ENCODE data around the gene FXR2.
"Not testable (repeated sequence)": the region's sequence is repeated elsewhere in the genome, so short reads cannot be mapped to it uniquely, and the experiment has no call there.

FXR2 gene

GRCh38 chr17:7627250-7628121 is 12.8 kb upstream of the FXR2 start, which contains the start of gene SAT2:
Gene SAT2 (minus strand): TSS chr17:7627821. CDS start chr17:7627635, 186 bp downstream.
- DNase-seq, result peak; percentile 66 to 93 (median 89)

DNA sequence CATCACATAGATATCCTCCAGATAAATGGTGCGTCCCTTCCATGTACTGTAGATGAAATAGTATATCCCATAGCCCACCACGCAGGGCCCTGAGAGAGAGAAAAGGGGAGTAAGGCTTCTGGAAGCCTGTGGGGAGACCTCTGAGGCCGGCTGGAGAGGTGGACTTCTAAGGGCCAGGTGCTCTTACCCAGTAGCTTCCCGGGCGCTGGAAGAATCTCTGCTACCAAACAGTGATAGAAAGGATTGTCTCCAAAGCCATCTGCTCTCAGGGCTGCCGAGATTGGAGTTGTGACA is 12.2 kb upstream of the FXR2 start:
- peak in 1 of 14 donors; percentile 61 for DNase-seq

- DNase-seq, result peak in 3 of 14 donors; percentile 10 to 22 (median 17)
Observed at GRCh38 chr17:7626307-7626706, 11.6 kb upstream of the FXR2 start.

DNA sequence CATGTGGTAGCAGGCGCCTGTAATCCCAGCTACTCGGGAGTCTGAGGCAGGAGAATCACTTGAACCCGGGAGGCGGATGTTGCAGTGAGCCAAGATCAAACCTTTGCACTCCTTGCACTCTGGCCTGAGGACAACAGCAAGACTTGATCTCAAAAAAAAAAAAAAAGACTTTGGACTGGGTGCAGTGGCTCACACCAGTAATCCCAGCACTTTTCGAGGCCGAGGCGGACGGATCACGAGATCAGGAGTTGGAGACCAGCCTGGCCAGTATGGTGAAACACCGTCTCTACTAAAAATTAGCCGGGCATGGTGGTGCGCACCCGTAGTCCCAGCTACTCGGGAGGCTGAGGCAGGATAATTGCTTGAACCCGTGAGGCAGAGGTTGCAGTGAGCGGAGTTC is 11.1 kb upstream of the FXR2 start:
- not testable (repeated sequence) for DNase-seq

DNA sequence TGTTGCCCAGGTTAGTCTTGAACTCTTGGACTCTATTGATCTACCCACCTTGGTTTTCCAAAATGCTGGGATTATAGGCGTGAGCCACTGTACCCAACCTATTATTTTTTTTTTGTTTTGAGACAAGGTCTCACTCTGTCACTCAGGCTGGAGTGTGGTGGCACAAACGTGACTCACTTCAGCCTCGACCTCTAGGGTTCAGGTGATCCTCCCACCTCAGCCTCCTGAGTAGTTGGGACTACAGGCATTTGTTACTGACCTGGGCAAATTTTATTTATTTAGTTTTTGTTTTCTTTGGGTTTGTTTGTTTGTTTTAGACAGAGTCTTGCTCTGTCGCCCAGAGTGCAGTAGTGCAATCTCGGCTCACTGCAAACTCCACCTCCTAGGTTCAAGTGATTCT is 9.0 kb upstream of the FXR2 start:
- no peak for DNase-seq

GRCh38 chr17:7620835-7621234 is 6.1 kb upstream of the FXR2 start:
- DNase-seq, result no peak

GRCh38 chr17:7618608-7619007 is 3.9 kb upstream of the FXR2 start:
- DNase-seq, result no peak

- DNase-seq, result no peak
Observed at GRCh38 chr17:7615265-7615747, 609 bp upstream of the FXR2 start.

DNA sequence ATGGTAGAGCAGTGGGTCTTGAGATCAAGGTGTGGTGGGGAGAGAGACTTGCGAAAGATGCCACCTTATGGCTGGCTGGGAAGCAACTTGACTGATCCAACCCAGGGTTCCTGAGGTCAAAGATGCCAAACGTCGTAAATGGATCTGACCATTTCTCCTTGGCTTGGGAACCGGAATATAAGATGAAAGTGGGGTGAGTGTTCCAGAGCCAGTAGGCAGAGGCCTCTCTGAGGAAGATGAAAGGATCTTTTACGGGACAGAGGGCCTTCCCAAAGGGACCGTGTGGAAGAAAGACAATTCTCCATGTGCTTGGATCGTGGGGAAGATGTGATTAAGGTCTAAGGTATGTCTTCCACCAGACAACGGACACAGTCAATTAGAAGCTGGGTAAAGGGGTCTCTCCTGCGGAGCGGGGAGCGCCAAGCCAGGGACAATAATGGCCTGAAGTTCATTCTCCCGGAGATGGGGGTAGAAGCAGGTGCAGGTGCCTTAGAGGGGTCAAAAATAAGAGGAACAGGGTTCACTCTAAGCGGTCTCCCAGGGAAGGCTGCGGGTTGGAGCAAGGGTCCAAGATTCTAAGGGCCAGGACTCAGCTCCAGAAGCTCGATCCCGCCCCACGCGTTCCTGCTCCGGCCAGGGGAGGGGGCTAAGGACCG is 800 bp downstream of the FXR2 start:
- DNase-seq, result peak in 1 of 14 donors; percentile 7

DNA sequence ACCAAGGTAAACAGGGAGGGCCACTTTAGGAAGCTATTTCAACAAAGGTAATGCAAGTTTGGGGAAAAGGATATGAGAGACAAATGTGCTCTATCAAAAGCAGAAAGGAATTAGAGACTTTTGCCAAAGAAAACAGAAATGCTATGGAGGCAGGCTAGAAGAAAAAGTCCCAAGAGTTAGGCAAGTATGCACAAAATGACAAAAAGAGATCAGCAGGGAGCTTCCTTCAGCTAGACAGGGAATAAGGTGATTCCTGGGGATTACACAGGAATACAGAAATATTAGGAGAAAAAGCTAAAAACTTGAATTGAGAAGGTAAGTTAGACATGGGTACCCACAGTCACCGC is 2.4 kb downstream of the FXR2 start:
- no peak for DNase-seq

- DNase-seq, result no peak
Observed at GRCh38 chr17:7611635-7612293, 2.9 kb downstream of the FXR2 start.

- no peak for DNase-seq
Observed at GRCh38 chr17:7610641-7611040, 4.1 kb downstream of the FXR2 start.

DNA sequence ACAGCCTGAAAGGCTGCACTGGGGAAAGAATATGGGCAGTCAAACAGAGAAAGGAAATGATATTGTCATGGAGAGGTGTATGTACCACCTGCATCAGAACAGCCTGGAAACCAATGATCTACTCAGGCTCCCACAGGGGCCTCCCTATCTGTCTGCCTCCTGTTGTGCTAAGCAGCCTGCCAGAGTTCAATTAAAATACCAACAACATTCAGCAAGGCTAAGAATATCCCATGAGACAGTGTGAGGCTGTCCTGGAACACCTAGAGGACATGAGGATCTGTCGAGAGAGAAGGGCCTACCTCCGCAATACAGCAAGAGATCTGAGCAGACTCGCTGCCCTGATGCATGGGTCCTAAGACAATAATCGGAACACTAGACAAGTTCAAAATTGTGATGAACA is 8.4 kb downstream of the FXR2 start:
- DNase-seq, result no peak

- DNase-seq, result not testable (repeated sequence)
Observed at GRCh38 chr17:7597561-7597960, 17.1 kb downstream of the FXR2 start.

- no peak for DNase-seq
Observed at GRCh38 chr17:7593296-7593695, 21.4 kb downstream of the FXR2 start.

DNA sequence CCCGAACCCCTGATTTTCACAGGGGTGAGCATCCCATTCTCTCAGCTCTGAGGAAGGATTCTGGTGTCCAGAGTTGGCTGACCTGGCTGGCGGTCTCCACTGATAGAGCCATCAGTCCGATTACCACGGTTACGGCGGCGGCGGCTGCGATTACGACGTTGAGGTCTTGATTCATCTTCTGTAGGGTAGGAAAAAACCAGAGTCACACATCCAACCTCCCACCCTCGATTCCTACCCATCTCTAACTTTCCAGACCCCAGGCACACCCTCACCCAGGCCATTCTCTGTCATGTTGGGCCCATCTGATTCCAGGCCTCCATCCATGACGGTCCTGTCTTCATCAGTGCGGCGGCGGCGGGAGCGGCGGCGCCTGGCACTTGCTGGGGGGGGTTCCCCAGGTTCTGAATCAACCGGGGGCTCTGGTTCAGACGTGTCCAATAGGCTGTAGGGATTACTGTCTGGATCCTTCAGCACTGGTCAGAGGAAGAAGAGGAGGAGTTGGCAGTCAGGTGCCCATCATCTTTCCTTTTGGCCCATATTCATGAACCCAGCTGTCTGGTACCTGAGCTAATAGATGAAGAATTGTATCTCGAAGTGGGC is 22.2 kb downstream of the FXR2 start:
- DNase-seq, result no peak

- DNase-seq, result no peak
Observed at GRCh38 chr17:7591596-7591995, 23.1 kb downstream of the FXR2 start.

DNA sequence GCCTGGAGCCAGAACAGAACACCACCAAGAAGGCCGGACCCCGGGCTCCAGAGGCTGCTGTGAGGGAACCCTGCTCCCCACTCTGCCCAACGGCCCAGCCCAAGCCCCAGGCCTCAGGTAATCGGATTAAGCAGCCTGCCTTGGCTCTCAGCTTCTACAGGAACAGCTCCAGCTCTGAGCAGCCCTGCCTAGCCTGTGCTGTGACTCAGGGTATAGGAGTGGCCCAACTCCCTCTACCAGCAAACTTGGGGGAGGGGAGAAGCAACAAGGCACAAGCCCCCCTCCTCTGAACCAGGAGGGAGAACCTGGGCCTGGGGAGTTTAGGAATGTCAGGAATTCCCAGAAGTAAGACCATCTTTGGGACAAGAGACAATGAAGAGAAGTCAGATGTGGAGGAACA is 24.0 kb downstream of the FXR2 start:
- DNase-seq, result no peak

- no peak for DNase-seq
Observed at GRCh38 chr17:7589891-7590691, 24.6 kb downstream of the FXR2 start, which contains the start of gene SOX15. Gene SOX15 (minus strand): TSS chr17:7590094. CDS start chr17:7589676, 418 bp downstream.

DNA sequence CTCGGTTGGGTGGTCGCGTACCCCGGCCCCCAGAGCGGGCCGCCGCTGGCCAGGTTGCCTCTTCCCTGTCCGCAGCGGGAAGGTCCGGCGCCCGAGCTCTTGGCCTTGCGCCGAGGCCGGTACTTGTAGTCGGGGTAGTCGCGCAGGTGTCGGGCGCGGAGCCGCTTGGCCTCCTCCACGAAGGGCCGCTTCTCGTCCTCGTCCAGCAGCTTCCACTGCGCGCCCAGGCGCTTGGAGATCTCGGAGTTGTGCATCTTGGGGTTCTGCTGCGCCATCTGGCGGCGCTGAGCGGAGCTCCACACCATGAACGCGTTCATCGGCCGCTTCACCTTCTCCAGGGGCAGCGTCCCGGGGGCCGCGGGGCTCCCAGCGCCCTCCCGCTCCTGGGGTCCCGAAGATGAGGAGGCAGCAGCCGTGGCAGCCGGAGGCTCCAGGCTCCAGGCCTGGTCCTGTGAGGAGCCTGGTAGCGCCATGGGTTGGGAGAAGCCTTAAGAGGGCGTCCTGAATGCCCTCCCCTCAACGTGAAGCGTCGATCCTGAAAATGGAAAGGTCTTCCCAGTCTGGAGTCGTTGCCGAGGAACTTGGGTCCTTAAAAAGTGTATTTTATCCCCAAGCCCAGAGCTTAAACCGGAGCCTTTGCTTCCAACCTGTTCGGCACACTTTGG is 25.4 kb downstream of the FXR2 start:
- peak in 11 of 14 donors; percentile 11 to 83 (median 65) for DNase-seq

DNA sequence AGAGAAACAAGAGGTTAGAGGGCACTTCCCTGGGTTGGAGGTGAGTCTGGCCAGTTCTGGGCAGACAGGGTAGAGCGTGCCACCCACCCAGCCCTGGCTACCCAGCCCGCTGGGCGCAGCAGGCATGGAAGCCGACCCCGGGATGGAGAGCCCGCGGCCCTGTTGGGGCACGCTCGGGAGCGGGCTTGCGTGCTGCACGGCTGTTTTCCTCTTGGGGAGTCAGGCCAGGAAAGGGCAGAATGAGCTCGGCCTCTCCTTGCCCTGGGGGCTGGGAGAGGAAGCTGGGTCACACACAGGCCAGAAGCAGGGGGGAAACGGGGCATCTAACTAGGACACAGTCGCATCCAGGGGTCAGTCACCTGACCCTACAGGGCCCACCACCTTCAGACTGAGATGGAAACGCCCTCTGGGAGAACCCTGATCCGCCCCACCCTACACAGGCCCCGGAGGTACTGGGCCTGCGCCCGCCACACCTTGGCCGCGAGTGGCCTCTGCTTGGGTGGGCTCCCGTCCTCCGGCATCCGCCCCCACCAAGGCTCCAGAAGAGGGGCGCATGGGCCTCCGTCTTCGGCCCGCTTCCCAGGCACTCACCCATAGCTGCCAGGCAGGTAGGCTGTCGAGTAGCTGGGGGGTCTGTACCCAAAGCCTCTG is 26.0 kb downstream of the FXR2 start:
- peak in 1 of 14 donors; percentile 68 for DNase-seq

Measured in C1 segment of cervical spinal cord (tissue), 14 donors.